ENCODE data around the gene NEMF. TPM values are rescaled to one million over a fixed set of nuclear protein-coding genes. Genes with fewer than 3 reads are reported as not detected.

NEMF gene
- total RNA-seq, 1 experiment from 2014 or later = 57.7 TPM

DNA sequence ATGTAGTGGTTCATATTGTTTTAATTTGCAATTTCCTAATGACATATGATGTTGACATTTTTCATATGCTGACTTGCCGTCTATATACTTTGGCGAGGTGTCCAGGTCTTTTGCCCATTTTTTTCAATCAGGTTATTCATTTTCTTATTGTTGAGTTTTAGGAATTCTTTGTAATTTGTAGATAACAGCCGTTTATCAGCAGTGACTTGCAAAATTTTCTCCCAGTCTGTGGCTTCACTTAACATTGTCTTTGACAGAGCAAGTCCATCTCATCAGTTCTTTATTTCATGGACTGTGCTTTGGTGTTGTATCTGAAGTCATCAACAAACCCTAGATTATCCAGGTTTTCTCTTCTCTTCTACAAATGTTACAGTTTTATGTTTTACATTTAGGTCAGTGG, 97.2 kb downstream of the NEMF start:
- RAD21 ChIA-PET (ENCODE audit: low non-redundant PET in 1 of 2, low total read pairs in 2 of 2, uncharacterized antibody in 2 of 2, unreplicated experiment in 2 of 2) = no interaction called here
- Histone ChIP-seq H3K9me2 (ENCODE audit: insufficient read depth) (no peaks in the 10 kb centered on the region), H3K9ac (ENCODE audit: low read length) (no peak overlapping the region), H3K36me3 (ENCODE audit: control insufficient read depth in 1 of 2, insufficient read depth in 2 of 2, low read length in 2 of 2) (no peaks in the 10 kb centered on the region), H3K9me3 (ENCODE audit: control insufficient read depth in 1 of 2, insufficient read depth in 1 of 2, low read depth in 1 of 2, low read length in 2 of 2) (no peaks in the 10 kb centered on the region), H3K4me3 (replicated peaks in 1 of 2; ENCODE audit: low read depth in 1 of 2, low read length in 2 of 2) (no peak overlapping the region), H3K4me2 (ENCODE audit: low read length) (no peak overlapping the region), H3K27ac (ENCODE audit: low read depth, low read length) (no peak overlapping the region), H3K79me2 (ENCODE audit: insufficient read depth, low read length) (no peaks in the 10 kb centered on the region), H3K4me1 (ENCODE audit: control insufficient read depth in 1 of 2, insufficient read depth in 2 of 2, low read length in 2 of 2) (no peaks in the 10 kb centered on the region), H2AFZ (ENCODE audit: low read depth, low read length, poor library complexity, severe bottlenecking) (no peak overlapping the region), H4K20me1 (ENCODE audit: insufficient read depth) (no peaks in the 10 kb centered on the region), H3K27me3 (ENCODE audit: insufficient read depth, low read length) (no peaks in the 10 kb centered on the region)
- TF ChIP-seq ELF1 (IDR thresholded peaks at IDR 0.05; ENCODE audit: borderline replicate concordance, low read depth) (no peak), ZNF274 (IDR thresholded peaks at IDR 0.05; ENCODE audit: low read depth, low read length) (no peak), SRF (IDR thresholded peaks at IDR 0.05; ENCODE audit: low read depth) (no peak)
- TF ChIP-seq, protein P1, sequence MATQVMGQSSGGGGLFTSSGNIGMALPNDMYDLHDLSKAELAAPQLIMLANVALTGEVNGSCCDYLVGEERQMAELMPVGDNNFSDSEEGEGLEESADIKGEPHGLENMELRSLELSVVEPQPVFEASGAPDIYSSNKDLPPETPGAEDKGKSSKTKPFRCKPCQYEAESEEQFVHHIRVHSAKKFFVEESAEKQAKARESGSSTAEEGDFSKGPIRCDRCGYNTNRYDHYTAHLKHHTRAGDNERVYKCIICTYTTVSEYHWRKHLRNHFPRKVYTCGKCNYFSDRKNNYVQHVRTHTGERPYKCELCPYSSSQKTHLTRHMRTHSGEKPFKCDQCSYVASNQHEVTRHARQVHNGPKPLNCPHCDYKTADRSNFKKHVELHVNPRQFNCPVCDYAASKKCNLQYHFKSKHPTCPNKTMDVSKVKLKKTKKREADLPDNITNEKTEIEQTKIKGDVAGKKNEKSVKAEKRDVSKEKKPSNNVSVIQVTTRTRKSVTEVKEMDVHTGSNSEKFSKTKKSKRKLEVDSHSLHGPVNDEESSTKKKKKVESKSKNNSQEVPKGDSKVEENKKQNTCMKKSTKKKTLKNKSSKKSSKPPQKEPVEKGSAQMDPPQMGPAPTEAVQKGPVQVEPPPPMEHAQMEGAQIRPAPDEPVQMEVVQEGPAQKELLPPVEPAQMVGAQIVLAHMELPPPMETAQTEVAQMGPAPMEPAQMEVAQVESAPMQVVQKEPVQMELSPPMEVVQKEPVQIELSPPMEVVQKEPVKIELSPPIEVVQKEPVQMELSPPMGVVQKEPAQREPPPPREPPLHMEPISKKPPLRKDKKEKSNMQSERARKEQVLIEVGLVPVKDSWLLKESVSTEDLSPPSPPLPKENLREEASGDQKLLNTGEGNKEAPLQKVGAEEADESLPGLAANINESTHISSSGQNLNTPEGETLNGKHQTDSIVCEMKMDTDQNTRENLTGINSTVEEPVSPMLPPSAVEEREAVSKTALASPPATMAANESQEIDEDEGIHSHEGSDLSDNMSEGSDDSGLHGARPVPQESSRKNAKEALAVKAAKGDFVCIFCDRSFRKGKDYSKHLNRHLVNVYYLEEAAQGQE (IDR thresholded peaks at IDR 0.05; ENCODE audit: low read depth) = no peak
- TF ChIP-seq, protein P2, sequence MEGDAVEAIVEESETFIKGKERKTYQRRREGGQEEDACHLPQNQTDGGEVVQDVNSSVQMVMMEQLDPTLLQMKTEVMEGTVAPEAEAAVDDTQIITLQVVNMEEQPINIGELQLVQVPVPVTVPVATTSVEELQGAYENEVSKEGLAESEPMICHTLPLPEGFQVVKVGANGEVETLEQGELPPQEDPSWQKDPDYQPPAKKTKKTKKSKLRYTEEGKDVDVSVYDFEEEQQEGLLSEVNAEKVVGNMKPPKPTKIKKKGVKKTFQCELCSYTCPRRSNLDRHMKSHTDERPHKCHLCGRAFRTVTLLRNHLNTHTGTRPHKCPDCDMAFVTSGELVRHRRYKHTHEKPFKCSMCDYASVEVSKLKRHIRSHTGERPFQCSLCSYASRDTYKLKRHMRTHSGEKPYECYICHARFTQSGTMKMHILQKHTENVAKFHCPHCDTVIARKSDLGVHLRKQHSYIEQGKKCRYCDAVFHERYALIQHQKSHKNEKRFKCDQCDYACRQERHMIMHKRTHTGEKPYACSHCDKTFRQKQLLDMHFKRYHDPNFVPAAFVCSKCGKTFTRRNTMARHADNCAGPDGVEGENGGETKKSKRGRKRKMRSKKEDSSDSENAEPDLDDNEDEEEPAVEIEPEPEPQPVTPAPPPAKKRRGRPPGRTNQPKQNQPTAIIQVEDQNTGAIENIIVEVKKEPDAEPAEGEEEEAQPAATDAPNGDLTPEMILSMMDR (IDR thresholded peaks at IDR 0.05 in 2 of 3, conservative IDR thresholded peaks at IDR 0.05 in 1 of 3; ENCODE audit: borderline replicate concordance in 1 of 3, insufficient read depth in 1 of 3, low read depth in 2 of 3, low read length in 2 of 3) = no peak
- TF ChIP-seq, protein P3, sequence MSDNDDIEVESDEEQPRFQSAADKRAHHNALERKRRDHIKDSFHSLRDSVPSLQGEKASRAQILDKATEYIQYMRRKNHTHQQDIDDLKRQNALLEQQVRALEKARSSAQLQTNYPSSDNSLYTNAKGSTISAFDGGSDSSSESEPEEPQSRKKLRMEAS (IDR thresholded peaks at IDR 0.05) = no peak
- CTCF ChIA-PET = no interaction called here
- POLR2A ChIA-PET = no interaction called here
- intact Hi-C loops (cut with micrococcal nuclease) = no loop called here
- no TSS peak for BruUV-seq (replicated peaks)
- ATAC-seq = no peak
- no peak for DNase-seq (ENCODE audit: low read depth, low spot score)
